ENCODE data around the gene OR10V1.

The OR10V1 gene

DNA sequence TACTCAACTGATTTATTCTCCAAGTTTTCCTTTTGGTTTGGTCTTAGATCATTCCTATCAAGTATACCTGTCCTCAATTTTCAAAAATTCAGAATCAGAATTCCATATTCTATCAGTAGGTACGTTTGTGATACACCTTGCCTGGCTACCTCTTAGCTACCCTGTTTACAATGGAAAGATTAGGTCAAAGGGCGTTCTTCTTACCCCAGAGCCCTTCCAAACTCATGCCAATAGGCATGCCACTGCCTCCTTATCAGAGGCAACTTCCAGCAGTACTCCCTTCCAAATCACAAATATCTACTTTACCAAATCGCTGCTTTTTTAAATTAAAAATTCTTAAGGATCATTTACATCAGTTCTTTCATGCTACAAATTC lies 45.8 kb downstream of the OR10V1 start:
- no peak for DNase-seq

DNA sequence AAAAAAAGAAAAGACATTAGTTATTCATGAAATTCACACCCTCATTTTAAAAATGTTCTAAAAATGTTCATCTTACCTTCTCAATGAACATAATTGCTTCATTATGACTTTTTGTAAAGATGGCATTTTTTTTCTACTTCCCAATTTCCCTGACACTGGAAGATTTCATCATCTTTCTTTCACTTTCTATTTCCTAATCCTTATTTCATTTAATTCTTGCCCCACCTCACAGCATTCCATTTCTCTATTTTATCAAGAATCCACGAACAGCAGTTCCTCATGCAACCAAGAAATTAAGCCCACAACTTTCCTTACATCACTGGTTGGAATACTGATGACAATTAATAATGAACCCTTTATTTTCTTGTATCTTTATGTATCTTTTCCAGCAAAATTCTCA lies 46.7 kb downstream of the OR10V1 start:
- DNase-seq, result no peak
